Endothelial cell of umbilical vein (primary cell): Measurements from ENCODE around the gene TMEM222. TPM values are rescaled to one million over a fixed set of nuclear protein-coding genes. Genes with fewer than 3 reads are reported as not detected.

Experiments
- BruUV-seq: library from RNA; stranded (reverse); fragments of 400-500 nt; replicated peaks from 2 replicates; lab custom pipeline; 2021; lab: Mats Ljungman, UMichigan
- CTCF ChIA-PET: fragments of 300-600, 350-600 bp; sonication (Branson Sonifier 250); formaldehyde crosslinking; loops from one replicate; lab custom pipeline; 2021; ENCODE audit warnings: antibody characterized with exemption, inconsistent platforms; lab: Charles Lee
- POLR2A ChIA-PET: fragments of 300-600, 350-600 bp; sonication (Branson Sonifier 250); formaldehyde crosslinking; loops from one replicate; lab custom pipeline; 2021; ENCODE audit warnings: antibody characterized with exemption, inconsistent platforms; lab: Charles Lee
- DNase-seq: peaks from one replicate; pipeline ENCODE4 v3.0.0-alpha.2; 2011; ENCODE audit warnings: low read depth, low spot score
- FAIRE-seq: peaks from 2 replicates; lab custom pipeline; 2011; peaks lifted over from hg19 to GRCh38; lab: Jason Lieb, UNC
- H2AFZ ChIP-seq: 2 replicates; pipeline ENCODE4 v1.6.0; 2012; ENCODE audit warnings: low read depth, low read length, control low read depth, inconsistent platforms
- H3K27ac ChIP-seq: 2 replicates; pipeline ENCODE4 v1.5.1; 2011; ENCODE audit warnings: low read depth, mild to moderate bottlenecking, control low read depth, low read length, moderate library complexity; ENCODE audit not compliant: insufficient read depth
- H3K27me3 ChIP-seq, 2 experiments: 2 replicates each; pipeline versions ENCODE4 v1.6.0 to v1.6.1; 2011; ENCODE audit warnings: low read length in 2 of 2, mixed read lengths in 1 of 2; ENCODE audit not compliant: control insufficient read depth in 2 of 2, insufficient read depth in 2 of 2
- H3K36me3 ChIP-seq, 2 experiments: 2 replicates in 1 of 2; 3 replicates in 1 of 2; pipeline ENCODE4 v1.5.1; 2011; ENCODE audit warnings: low read length in 2 of 2, mild to moderate bottlenecking in 1 of 2, moderate library complexity in 1 of 2; ENCODE audit not compliant: control insufficient read depth in 2 of 2, insufficient read depth in 2 of 2; ENCODE audit errors: extremely low read depth in 1 of 2
- H3K4me1 ChIP-seq: 3 replicates; pipeline ENCODE4 v1.5.1; 2011; ENCODE audit warnings: mild to moderate bottlenecking, low read length; ENCODE audit not compliant: control insufficient read depth, insufficient read depth; ENCODE audit errors: extremely low read depth
- H3K4me2 ChIP-seq: 2 replicates; pipeline ENCODE4 v1.6.1; 2011; ENCODE audit warnings: low read length, control low read depth, mixed read lengths; ENCODE audit not compliant: insufficient read depth
- H3K4me3 ChIP-seq, 3 experiments: fragments of 200-600 bp in 1 of 3; sonication (generic), shearing (Covaris generic) in 1 of 3; replicated peaks in 1 of 3; 2 replicates each; pipeline ENCODE4 v1.5.1; 2011 to 2016; ENCODE audit warnings: control low read depth in 3 of 3, low read length in 3 of 3, mild to moderate bottlenecking in 2 of 3, inconsistent platforms in 1 of 3, low read depth in 1 of 3, moderate library complexity in 1 of 3; ENCODE audit not compliant: insufficient read depth in 1 of 3
- H3K79me2 ChIP-seq: 2 replicates; pipeline ENCODE4 v1.6.0; 2012; ENCODE audit warnings: low read length, inconsistent platforms; ENCODE audit not compliant: control insufficient read depth, insufficient read depth
- H3K9ac ChIP-seq: replicated peaks from 2 replicates; pipeline ENCODE3; 2011; ENCODE audit warnings: low read length, control low read depth; ENCODE audit not compliant: insufficient read depth; ENCODE audit errors: extremely low read depth
- H3K9me1 ChIP-seq: replicated peaks from 3 replicates; pipeline ENCODE4 v1.6.0; 2011; ENCODE audit warnings: mild to moderate bottlenecking, low read length; ENCODE audit not compliant: control insufficient read depth, insufficient read depth; ENCODE audit errors: extremely low read depth
- H3K9me3 ChIP-seq: replicated peaks from 2 replicates; pipeline ENCODE4 v1.5.1; 2012; ENCODE audit warnings: low read length, inconsistent platforms; ENCODE audit not compliant: control insufficient read depth, insufficient read depth
- H4K20me1 ChIP-seq: replicated peaks from 2 replicates; pipeline ENCODE3; 2011; ENCODE audit warnings: mild to moderate bottlenecking, low read length; ENCODE audit not compliant: control insufficient read depth, insufficient read depth; ENCODE audit errors: extremely low read depth
- EZH2 ChIP-seq: IDR thresholded peaks from 2 replicates; pipeline ENCODE4 v1.6.1; 2012; ENCODE audit warnings: borderline replicate concordance, low read depth, mild to moderate bottlenecking, moderate library complexity, low read length, inconsistent platforms; ENCODE audit not compliant: severe bottlenecking
- FOS ChIP-seq: IDR thresholded peaks from 2 replicates; pipeline ENCODE4 v1.6.1; 2011; ENCODE audit warnings: mild to moderate bottlenecking, low read length, moderate library complexity, borderline replicate concordance; ENCODE audit not compliant: insufficient read depth
- GATA2 ChIP-seq: IDR thresholded peaks from 2 replicates; pipeline ENCODE4 v1.7.0; 2011; ENCODE audit warnings: low read depth, mild to moderate bottlenecking, moderate library complexity, mixed read lengths, low read length; ENCODE audit not compliant: insufficient read length, insufficient read depth
- JUN ChIP-seq: IDR thresholded peaks from 2 replicates; pipeline ENCODE4 v1.6.1; 2011; ENCODE audit warnings: borderline replicate concordance, low read depth; ENCODE audit not compliant: insufficient read length, insufficient read depth
- MAX ChIP-seq: IDR thresholded peaks from 2 replicates; pipeline ENCODE4 v1.6.1; 2011; ENCODE audit not compliant: insufficient read depth, insufficient read length
- MYC ChIP-seq: IDR thresholded peaks from one replicate; pipeline ENCODE4 v1.6.1; 2011; ENCODE audit warnings: mild to moderate bottlenecking, low read depth, low read length
- POLR2A ChIP-seq: IDR thresholded peaks from 2 replicates; pipeline ENCODE4 v1.6.1; 2012; ENCODE audit warnings: low read depth, mild to moderate bottlenecking, control low read depth, low read length
- POLR2AphosphoS5 ChIP-seq: IDR thresholded peaks from 2 replicates; pipeline ENCODE4 v1.6.1; 2012; ENCODE audit warnings: low read depth, mild to moderate bottlenecking, control low read depth, low read length, moderate library complexity; ENCODE audit not compliant: insufficient read depth
- dilution Hi-C: fragments of 300-500 bp; cut with MboI; formaldehyde crosslinking; loops from one replicate; pipeline ENCODE4 v1.15.0; 2019; ENCODE audit warnings: low sequenced_read_pairs; ENCODE audit not compliant: extremely low pct_ligation_motif_present
- intact Hi-C: fragments of 100-400 bp; cut with micrococcal nuclease; formaldehyde crosslinking; loops from one replicate; pipeline ENCODE4 v1.10.0; 2022
- polyA plus RNA-seq, 4 experiments: library from polyadenylated mRNA; depleted of rRNA in 3 of 4; stranded (reverse) in 3 of 4; unstranded in 1 of 4; fragments of >200 nt; gene quantifications; 2 replicates each; pipeline versions ENCODE4 v1.2.1 to v1.2.3, GENCODE V29; 2011 to 2012; ENCODE audit warnings: missing spikeins in 1 of 4
- total RNA-seq: library from RNA; stranded (reverse); gene quantifications from 2 replicates; pipeline ENCODE4 v1.2.3, GENCODE V29; 2021
- TF ChIP-seq, protein P1 (sequence below), 2 donors: IDR thresholded peaks; 1 replicate in 1 of 2; 2 replicates in 1 of 2; pipeline ENCODE4 v1.5.1; 2011; ENCODE audit warnings: low read length in 2 of 2, mild to moderate bottlenecking in 2 of 2, moderate library complexity in 2 of 2, control low read depth in 1 of 2, inconsistent platforms in 1 of 2, low read depth in 1 of 2; ENCODE audit not compliant: insufficient read depth in 1 of 2; ENCODE audit errors: extremely low read depth in 1 of 2

TMEM222 gene
- total and polyA plus RNA-seq, 2 donors (not counting 3 experiments of a cell fraction or from before 2014, with no cell fraction given): 45.8 to 76.1 TPM

- Histone ChIP-seq H3K4me2 (no peak overlapping the region), H3K4me3 (no peak overlapping the region), H3K9ac (no peak overlapping the region), H3K27me3 (peaks cover 0 to 4% of the 10 kb centered on the region in 2 experiments), H3K36me3 (no peaks in the 10 kb centered on the region), H3K27ac (no peak overlapping the region), H2AFZ (no peak overlapping the region), H4K20me1 (no peaks in the 10 kb centered on the region), H3K4me1 (no peaks in the 10 kb centered on the region), H3K79me2 (no peaks in the 10 kb centered on the region), H3K9me3 (no peaks in the 10 kb centered on the region), H3K9me1 (no peaks in the 10 kb centered on the region)
- TF ChIP-seq JUN (no peak), MYC (no peak), POLR2AphosphoS5 (no peak), GATA2 (no peak), MAX (no peak), FOS (no peak), POLR2A (no peak), EZH2 (no peak)
- TF ChIP-seq, protein P1, sequence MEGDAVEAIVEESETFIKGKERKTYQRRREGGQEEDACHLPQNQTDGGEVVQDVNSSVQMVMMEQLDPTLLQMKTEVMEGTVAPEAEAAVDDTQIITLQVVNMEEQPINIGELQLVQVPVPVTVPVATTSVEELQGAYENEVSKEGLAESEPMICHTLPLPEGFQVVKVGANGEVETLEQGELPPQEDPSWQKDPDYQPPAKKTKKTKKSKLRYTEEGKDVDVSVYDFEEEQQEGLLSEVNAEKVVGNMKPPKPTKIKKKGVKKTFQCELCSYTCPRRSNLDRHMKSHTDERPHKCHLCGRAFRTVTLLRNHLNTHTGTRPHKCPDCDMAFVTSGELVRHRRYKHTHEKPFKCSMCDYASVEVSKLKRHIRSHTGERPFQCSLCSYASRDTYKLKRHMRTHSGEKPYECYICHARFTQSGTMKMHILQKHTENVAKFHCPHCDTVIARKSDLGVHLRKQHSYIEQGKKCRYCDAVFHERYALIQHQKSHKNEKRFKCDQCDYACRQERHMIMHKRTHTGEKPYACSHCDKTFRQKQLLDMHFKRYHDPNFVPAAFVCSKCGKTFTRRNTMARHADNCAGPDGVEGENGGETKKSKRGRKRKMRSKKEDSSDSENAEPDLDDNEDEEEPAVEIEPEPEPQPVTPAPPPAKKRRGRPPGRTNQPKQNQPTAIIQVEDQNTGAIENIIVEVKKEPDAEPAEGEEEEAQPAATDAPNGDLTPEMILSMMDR (IDR thresholded peaks at IDR 0.05; ENCODE audit: extremely low read depth in 1 of 2, insufficient read depth in 1 of 2, low read depth in 1 of 2, low read length in 2 of 2): no peak
- BruUV-seq: no TSS peak
- dilution Hi-C loops (no loop called here), intact Hi-C loops (no loop called here)
- ChIA-PET CTCF (interaction anchor here (2.2 kb wide), 1 partner anchor 14 kb away, joined by 9 read pairs; no protein-coding TSS in a partner anchor), POLR2A (no interaction called here)
- FAIRE-seq (no peak), DNase-seq (no peak)
These were observed 7.2 kb upstream of the TMEM222 start for GRCh38 chr1:27314737-27315136.
